D341Med (cell line): ENCODE data around the gene SNX14.

ENCODE experiments used
- DNase-seq: peaks from one replicate; pipeline ENCODE4 v3.0.0; 2012; ENCODE audit warnings: low spot score

The SNX14 gene

GRCh38 chr6:85498596-85499258, 94.9 kb downstream of the SNX14 start:
- DNase-seq: no peak

- DNase-seq: no peak
These were observed 96.8 kb downstream of the SNX14 start for GRCh38 chr6:85496856-85497255.

- DNase-seq: no peak
These were observed 97.6 kb downstream of the SNX14 start for GRCh38 chr6:85496009-85496579.

GRCh38 chr6:85494547-85495536, 98.8 kb downstream of the SNX14 start:
- no peak for DNase-seq

- DNase-seq: no peak
These were observed 100.3 kb downstream of the SNX14 start for GRCh38 chr6:85493389-85493788.

GRCh38 chr6:85490516-85491248, 103.0 kb downstream of the SNX14 start:
- no peak for DNase-seq

GRCh38 chr6:85484948-85485347, 108.7 kb downstream of the SNX14 start:
- no peak for DNase-seq

GRCh38 chr6:85483846-85484245, 109.8 kb downstream of the SNX14 start:
- no peak for DNase-seq

GRCh38 chr6:85482905-85483700, 110.6 kb downstream of the SNX14 start:
- peak; percentile 80 for DNase-seq

GRCh38 chr6:85482206-85482904, 111.3 kb downstream of the SNX14 start:
- DNase-seq: no peak

- DNase-seq: no peak
These were observed 114.5 kb downstream of the SNX14 start for GRCh38 chr6:85479208-85479607.

GRCh38 chr6:85476532-85476931, 117.1 kb downstream of the SNX14 start:
- DNase-seq: no peak

- no peak for DNase-seq
These were observed 119.9 kb downstream of the SNX14 start for GRCh38 chr6:85473748-85474147.

GRCh38 chr6:85472744-85473143, 120.9 kb downstream of the SNX14 start:
- DNase-seq: no peak

- DNase-seq: no peak
These were observed 123.6 kb downstream of the SNX14 start for GRCh38 chr6:85470023-85470410.

GRCh38 chr6:85469276-85470022, 124.2 kb downstream of the SNX14 start:
- DNase-seq: no peak

GRCh38 chr6:85468326-85468725, 125.3 kb downstream of the SNX14 start:
- DNase-seq: no peak

- DNase-seq: no peak
These were observed 127.9 kb downstream of the SNX14 start for GRCh38 chr6:85465762-85466161.

- DNase-seq: no peak
These were observed 128.9 kb downstream of the SNX14 start for GRCh38 chr6:85464722-85465150.

GRCh38 chr6:85464260-85464644, 129.4 kb downstream of the SNX14 start:
- DNase-seq: no peak
